Testis (tissue), 2 donors: ENCODE measurements around the gene AGFG2.

Source experiments
- POLR2A ChIP-seq: fragments of 450-650 bp; IDR thresholded peaks from one replicate; pipeline ENCODE4 v1.6.1; 2017; ENCODE audit warnings: antibody characterized with exemption, mild to moderate bottlenecking, moderate library complexity
- TF ChIP-seq, protein P1 (sequence below), 3 experiments: fragments of 450-650 bp in 2 of 3; fragments of 200-600 bp in 1 of 3; sonication (generic) in 1 of 3; IDR thresholded peaks; one replicate each; pipeline ENCODE4 v1.5.1; 2016 to 2019; ENCODE audit warnings: antibody characterized with exemption in 3 of 3, mild to moderate bottlenecking in 2 of 3, moderate library complexity in 1 of 3

DNA sequence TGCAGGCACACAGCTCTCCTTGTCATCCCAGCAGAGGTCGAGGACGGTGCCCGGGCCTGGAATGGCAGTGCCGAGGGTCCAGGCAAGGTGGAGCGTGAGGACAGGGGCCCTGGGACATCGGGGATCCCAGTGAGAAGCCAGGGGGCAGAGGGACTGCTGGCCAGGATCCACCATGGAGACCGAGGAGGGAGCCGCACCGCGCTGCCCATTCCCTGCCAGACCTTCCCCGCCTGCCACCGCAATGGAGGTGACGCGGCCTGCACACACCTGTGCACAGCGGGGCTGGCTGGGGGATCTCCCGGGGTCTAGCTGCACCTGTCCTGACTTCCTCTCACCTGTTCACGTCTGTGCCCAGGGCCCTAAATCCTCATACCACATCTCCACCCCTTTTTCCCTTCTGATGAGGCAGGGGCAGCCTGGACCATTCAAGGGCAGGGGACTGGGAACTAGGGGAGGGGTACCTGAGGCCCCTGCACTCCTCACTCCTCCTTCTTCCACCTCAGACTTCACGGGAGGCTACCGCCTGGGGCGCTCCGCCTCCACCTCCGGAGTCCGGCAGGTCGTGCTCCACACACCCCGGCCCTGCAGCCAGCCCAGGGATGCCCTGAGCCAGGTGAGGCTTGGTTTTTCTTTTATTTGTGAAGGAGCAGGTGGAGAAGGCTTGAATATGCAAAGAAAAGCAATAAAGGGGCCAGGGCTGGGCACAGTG, 48.4 kb upstream of the AGFG2 start:
- TF ChIP-seq, protein P1, sequence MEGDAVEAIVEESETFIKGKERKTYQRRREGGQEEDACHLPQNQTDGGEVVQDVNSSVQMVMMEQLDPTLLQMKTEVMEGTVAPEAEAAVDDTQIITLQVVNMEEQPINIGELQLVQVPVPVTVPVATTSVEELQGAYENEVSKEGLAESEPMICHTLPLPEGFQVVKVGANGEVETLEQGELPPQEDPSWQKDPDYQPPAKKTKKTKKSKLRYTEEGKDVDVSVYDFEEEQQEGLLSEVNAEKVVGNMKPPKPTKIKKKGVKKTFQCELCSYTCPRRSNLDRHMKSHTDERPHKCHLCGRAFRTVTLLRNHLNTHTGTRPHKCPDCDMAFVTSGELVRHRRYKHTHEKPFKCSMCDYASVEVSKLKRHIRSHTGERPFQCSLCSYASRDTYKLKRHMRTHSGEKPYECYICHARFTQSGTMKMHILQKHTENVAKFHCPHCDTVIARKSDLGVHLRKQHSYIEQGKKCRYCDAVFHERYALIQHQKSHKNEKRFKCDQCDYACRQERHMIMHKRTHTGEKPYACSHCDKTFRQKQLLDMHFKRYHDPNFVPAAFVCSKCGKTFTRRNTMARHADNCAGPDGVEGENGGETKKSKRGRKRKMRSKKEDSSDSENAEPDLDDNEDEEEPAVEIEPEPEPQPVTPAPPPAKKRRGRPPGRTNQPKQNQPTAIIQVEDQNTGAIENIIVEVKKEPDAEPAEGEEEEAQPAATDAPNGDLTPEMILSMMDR (IDR thresholded peaks at IDR 0.05) = no peak
- no peak for TF ChIP-seq POLR2A
